Left ventricle myocardium inferior (tissue), 1 donor: ENCODE data around the gene SNX15. TPM values are rescaled to one million over a fixed set of nuclear protein-coding genes. Genes with fewer than 3 reads are reported as not detected.

Experiments
- DNase-seq: peaks from one replicate; pipeline ENCODE4 v3.0.0-alpha.2; 2020
- H3K27ac ChIP-seq: fragments of 200-600 bp; replicated peaks from 2 replicates; pipeline ENCODE4 v1.8.0; 2021
- H3K27me3 ChIP-seq: fragments of 200-600 bp; 2 replicates; pipeline ENCODE4 v1.8.0; 2021; ENCODE audit warnings: low read depth
- H3K36me3 ChIP-seq: fragments of 200-600 bp; 2 replicates; pipeline ENCODE4 v1.8.0; 2021
- H3K4me1 ChIP-seq: fragments of 200-600 bp; 2 replicates; pipeline ENCODE4 v1.8.0; 2021
- H3K4me3 ChIP-seq: fragments of 200-600 bp; 2 replicates; pipeline ENCODE4 v1.8.0; 2021; ENCODE audit warnings: mild to moderate bottlenecking, moderate library complexity
- H3K9me3 ChIP-seq: fragments of 200-600 bp; replicated peaks from 2 replicates; pipeline ENCODE4 v1.8.0; 2021
- intact Hi-C: fragments of 100-400 bp; cut with micrococcal nuclease; formaldehyde crosslinking; loops from one replicate; pipeline ENCODE4 v1.11.0; 2022
- total RNA-seq: library from RNA; stranded (reverse); fragmentation: NEBNext Ultra II Directional; extraction: Animal tissue kit (Norgen Biotek cat#: 25700); gene quantifications from one replicate; pipeline ENCODE4 v1.2.1, GENCODE V29; 2021
- TF ChIP-seq, protein P1 (sequence below): fragments of 200-600 bp; IDR thresholded peaks from 2 replicates; pipeline ENCODE4 v1.8.0; 2021; ENCODE audit warnings: antibody characterized with exemption, mild to moderate bottlenecking, borderline replicate concordance
- donor health status: DM: no; HTN: yes; CAD: no; lungs with severe emphysema.

Gene SNX15
- total RNA-seq, 1 donor from 2014 or later, result 15.7 TPM

DNA sequence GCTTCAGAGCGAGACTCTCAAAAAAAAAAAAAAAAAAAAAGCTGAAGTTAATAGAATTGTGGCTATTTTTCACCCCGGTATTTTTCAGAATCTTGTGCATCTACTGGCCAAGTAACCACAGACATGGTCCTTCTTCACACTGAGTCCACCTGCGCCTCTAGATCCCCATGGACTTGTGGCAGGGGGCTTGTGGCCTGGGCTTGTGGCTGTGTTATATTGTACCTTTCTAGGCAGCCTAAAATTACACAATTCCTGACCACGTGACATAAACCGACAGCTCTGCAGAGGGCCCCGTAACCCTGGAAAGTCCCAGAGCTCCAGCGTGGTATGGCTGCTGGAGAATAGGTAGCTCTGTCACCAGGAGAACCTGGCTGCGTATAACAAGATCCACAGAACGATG, 42.0 kb downstream of the SNX15 start:
- TF ChIP-seq, protein P1, sequence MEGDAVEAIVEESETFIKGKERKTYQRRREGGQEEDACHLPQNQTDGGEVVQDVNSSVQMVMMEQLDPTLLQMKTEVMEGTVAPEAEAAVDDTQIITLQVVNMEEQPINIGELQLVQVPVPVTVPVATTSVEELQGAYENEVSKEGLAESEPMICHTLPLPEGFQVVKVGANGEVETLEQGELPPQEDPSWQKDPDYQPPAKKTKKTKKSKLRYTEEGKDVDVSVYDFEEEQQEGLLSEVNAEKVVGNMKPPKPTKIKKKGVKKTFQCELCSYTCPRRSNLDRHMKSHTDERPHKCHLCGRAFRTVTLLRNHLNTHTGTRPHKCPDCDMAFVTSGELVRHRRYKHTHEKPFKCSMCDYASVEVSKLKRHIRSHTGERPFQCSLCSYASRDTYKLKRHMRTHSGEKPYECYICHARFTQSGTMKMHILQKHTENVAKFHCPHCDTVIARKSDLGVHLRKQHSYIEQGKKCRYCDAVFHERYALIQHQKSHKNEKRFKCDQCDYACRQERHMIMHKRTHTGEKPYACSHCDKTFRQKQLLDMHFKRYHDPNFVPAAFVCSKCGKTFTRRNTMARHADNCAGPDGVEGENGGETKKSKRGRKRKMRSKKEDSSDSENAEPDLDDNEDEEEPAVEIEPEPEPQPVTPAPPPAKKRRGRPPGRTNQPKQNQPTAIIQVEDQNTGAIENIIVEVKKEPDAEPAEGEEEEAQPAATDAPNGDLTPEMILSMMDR, result no peak
- no peak for DNase-seq
- Histone ChIP-seq H3K9me3 (no peaks in the 10 kb centered on the region), H3K4me1 (no peaks in the 10 kb centered on the region), H3K4me3 (no peak overlapping the region), H3K27me3 (no peaks in the 10 kb centered on the region), H3K27ac (no peak overlapping the region), H3K36me3 (no peaks in the 10 kb centered on the region)
- intact Hi-C loops, result no loop called here

DNA sequence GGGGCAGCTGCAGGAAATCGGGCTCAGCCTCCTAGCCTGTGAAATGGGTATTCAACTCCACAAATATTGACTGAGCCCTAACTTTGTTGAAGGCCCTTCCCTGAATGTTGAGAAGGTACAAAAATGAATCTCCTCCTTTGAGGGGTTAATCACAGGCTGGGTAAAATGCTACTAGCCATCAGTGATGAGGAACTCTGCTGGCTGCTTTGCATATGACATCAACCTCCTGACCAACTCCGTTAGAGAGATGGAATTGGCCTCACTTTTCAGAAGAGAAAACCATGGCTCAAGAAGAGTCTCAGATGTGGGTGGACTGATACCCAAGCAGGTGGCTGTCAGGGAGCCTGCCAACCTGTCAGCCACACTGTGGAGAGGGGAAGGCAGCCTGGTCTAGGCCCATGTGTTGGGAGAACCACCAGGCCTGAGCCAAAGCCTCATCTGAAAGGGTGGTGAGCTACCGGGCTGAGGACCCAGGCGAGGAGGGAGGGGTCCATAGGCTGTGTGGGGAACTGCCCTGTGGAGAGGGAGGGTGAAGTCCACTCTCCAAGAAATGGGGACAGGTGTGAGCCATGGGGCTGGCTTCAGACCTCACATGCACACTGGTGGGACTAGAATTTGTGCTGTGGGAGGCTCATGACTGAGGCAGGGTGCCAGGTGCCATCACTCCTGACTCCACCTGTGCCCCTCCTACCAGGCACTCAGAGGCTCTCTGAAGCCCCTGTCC, 44.8 kb downstream of the SNX15 start:
- Histone ChIP-seq H3K27me3 (no peaks in the 10 kb centered on the region), H3K36me3 (no peaks in the 10 kb centered on the region), H3K27ac (no peak overlapping the region), H3K4me1 (no peaks in the 10 kb centered on the region), H3K4me3 (no peak overlapping the region), H3K9me3 (no peaks in the 10 kb centered on the region)
- intact Hi-C loops, result no loop called here
- no peak for DNase-seq
- TF ChIP-seq, protein P1, result no peak

DNA sequence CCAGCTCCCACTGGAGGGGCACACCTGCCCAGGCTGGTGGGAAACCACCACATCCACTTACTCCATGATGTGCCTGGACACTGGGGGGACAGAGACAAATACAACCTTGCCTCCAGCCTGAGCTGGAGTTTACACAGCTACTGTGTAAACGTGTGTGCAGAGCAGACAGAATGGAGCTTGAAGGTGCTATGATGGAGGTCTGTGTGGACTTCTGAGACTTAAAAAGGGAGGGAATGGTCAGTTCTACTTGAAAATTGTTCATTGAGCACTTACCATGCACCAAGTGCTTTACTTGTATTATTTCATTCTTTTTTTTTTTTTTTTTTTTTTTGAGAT, 45.4 kb downstream of the SNX15 start:
- TF ChIP-seq, protein P1, result no peak
- Histone ChIP-seq H3K4me3 (no peak overlapping the region), H3K27ac (no peak overlapping the region), H3K36me3 (no peaks in the 10 kb centered on the region), H3K9me3 (no peaks in the 10 kb centered on the region), H3K4me1 (no peaks in the 10 kb centered on the region), H3K27me3 (no peaks in the 10 kb centered on the region)
- intact Hi-C loops, result no loop called here
- DNase-seq, result no peak

DNA sequence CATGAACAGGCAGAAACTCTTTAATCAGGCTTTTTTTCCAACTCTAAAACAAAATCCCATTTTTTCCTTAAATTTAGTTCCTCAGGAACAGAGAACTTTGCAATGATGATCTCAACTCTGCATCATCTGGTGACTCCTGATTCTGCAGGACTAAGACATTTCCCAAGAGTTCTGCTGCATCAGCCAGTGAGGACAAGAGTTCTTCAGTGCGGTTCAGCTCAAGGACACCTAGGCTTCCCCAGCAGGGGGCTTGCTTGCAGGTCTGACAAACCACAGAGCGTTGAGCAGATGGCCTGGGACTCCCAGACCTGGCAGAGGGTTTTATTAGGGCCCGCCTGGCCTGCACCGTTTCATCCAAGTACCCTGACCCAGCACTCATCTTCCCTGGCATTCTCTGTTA, 50.2 kb downstream of the SNX15 start:
- Histone ChIP-seq H3K4me1 (no peaks in the 10 kb centered on the region), H3K27ac (no peak overlapping the region), H3K9me3 (no peaks in the 10 kb centered on the region), H3K27me3 (no peaks in the 10 kb centered on the region), H3K4me3 (no peak overlapping the region), H3K36me3 (no peaks in the 10 kb centered on the region)
- intact Hi-C loops, result no loop called here
- DNase-seq, result no peak
- TF ChIP-seq, protein P1, result no peak

DNA sequence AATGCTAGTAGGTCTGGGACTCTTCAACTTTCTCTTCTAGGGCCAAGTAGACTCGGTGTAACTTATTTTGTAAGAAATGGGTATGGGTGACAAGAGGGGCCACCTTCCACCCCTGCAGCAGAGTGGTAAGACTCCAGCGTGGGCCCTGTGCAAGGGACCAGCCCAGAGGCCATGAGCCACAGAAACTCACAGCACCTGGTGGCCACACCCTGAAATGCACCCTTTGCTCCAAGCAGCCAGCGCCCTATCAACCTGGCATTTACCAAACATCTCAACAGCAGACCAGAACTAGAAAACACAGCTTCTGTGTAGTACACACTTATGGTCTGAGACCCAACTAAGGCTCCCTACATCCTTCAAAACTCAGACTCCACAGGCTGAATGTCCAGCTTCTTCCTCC, 50.9 kb downstream of the SNX15 start:
- H3K36me3 ChIP-seq, result no peaks in the 10 kb centered on the region
- peaks cover 1% of the 10 kb centered on the region for H3K4me1 ChIP-seq
- H3K27ac ChIP-seq, result no peak overlapping the region
- H3K4me3 ChIP-seq, result no peak overlapping the region
- TF ChIP-seq, protein P1, result peak; percentile 66
- no peak for DNase-seq
- no peaks in the 10 kb centered on the region for H3K27me3 ChIP-seq
- no peaks in the 10 kb centered on the region for H3K9me3 ChIP-seq
- intact Hi-C loops, result no loop called here
